ENCODE measurements around the gene JARID2.

DNA sequence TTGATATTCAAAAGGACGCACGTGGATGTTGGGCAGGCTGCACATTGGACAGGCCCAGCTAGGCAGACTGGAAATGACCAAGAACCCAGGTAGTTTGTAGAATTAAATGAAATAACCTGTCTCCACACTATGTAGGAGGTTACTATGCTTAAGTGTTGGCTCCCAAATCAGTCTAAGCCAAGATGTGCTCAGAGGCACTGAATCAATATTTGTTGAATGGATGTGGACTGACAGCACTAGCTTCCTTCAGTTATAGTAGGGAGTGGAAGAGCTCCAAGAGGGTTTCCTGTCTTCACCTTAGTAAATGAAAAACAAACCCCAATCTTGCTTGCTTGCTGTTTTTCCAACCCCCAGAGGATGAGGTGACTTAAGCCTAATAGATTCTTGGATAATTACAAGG is 180.5 kb downstream of the JARID2 start:
- TF ChIP-seq, protein P1, sequence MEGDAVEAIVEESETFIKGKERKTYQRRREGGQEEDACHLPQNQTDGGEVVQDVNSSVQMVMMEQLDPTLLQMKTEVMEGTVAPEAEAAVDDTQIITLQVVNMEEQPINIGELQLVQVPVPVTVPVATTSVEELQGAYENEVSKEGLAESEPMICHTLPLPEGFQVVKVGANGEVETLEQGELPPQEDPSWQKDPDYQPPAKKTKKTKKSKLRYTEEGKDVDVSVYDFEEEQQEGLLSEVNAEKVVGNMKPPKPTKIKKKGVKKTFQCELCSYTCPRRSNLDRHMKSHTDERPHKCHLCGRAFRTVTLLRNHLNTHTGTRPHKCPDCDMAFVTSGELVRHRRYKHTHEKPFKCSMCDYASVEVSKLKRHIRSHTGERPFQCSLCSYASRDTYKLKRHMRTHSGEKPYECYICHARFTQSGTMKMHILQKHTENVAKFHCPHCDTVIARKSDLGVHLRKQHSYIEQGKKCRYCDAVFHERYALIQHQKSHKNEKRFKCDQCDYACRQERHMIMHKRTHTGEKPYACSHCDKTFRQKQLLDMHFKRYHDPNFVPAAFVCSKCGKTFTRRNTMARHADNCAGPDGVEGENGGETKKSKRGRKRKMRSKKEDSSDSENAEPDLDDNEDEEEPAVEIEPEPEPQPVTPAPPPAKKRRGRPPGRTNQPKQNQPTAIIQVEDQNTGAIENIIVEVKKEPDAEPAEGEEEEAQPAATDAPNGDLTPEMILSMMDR (IDR thresholded peaks at IDR 0.05 in 2 of 3, conservative IDR thresholded peaks at IDR 0.05 in 1 of 3; ENCODE audit: borderline replicate concordance in 1 of 3, insufficient read depth in 1 of 3, low read depth in 2 of 3, low read length in 2 of 3) = no peak
- TF ChIP-seq TCF7L2 (IDR thresholded peaks at IDR 0.05; ENCODE audit: borderline replicate concordance, extremely low read depth, insufficient read depth, insufficient read length) = no peak
